ENCODE data around the gene NBAS. TPM values are rescaled to one million over a fixed set of nuclear protein-coding genes. Genes with fewer than 3 reads are reported as not detected.

NBAS gene
- polyA plus RNA-seq, 1 donor (not counting 4 experiments of a cell fraction or from before 2014, with no cell fraction given), result 27.9 TPM

DNA sequence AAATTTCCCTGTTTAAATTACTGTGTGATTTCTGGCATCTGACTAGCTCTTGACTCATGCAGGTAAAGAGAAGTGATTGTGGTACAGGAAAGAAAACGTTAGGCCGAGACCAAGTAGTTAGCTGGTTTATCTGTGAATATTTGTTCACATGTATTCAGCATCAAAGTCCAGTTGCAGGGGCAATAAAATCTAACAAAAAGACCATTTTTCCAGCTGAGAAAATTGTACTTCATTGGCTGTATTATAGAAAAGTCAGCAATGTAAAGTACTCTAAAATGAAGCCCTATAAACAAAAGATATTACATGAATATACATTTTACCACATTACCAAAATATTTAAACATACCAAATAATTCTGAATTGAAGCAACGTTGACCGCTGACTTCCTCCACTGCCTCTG, 88.3 kb downstream of the NBAS start:
- Histone ChIP-seq H3K79me2 (ENCODE audit: control insufficient read depth, insufficient read depth, low read length) (no peaks in the 10 kb centered on the region), H4K20me1 (ENCODE audit: control insufficient read depth, extremely low read depth, insufficient read depth, low read length) (no peaks in the 10 kb centered on the region), H2AFZ (ENCODE audit: control insufficient read depth, low read length) (no peak overlapping the region), H3K4me3 (ENCODE audit: control insufficient read depth in 2 of 3, extremely low read depth in 1 of 3, insufficient read depth in 2 of 3, low read depth in 1 of 3, low read length in 3 of 3) (no peak overlapping the region), H3K9ac (ENCODE audit: control insufficient read depth, extremely low read depth, insufficient read depth, low read length) (no peak overlapping the region), H3K4me2 (ENCODE audit: control insufficient read depth, extremely low read depth, insufficient read depth, low read depth, low read length) (no peak overlapping the region), H3K27ac (ENCODE audit: control insufficient read depth, insufficient read depth, low read length) (no peak overlapping the region), H3K9me1 (ENCODE audit: control insufficient read depth, extremely low read depth, insufficient read depth, low read length) (no peaks in the 10 kb centered on the region), H3K36me3 (ENCODE audit: control insufficient read depth in 2 of 2, extremely low read depth in 1 of 2, insufficient read depth in 2 of 2, low read length in 2 of 2) (peaks cover 5 to 8% of the 10 kb centered on the region in 2 experiments), H3K27me3 (ENCODE audit: control insufficient read depth, extremely low read depth, insufficient read depth, low read length) (no peaks in the 10 kb centered on the region), H3K4me1 (ENCODE audit: control insufficient read depth, extremely low read depth, insufficient read depth, low read length) (no peaks in the 10 kb centered on the region), H3K9me3 (ENCODE audit: control insufficient read depth, low read depth, low read length) (no peaks in the 10 kb centered on the region)
- dilution Hi-C loops (cut with MboI; ENCODE audit: extremely low pct_ligation_motif_present, low sequenced_read_pairs), result no loop called here
- DNase-seq (ENCODE audit: low read depth, low spot score) (no peak), FAIRE-seq (no peak)
- TF ChIP-seq CTCF (optimal IDR thresholded peaks at IDR 0.05 in 1 of 3, IDR thresholded peaks at IDR 0.05 in 1 of 3, conservative IDR thresholded peaks at IDR 0.05 in 1 of 3; ENCODE audit: extremely low read depth in 1 of 3, insufficient read depth in 2 of 3, low read length in 3 of 3) (no peak), EZH2 (IDR thresholded peaks at IDR 0.05; ENCODE audit: low read length) (no peak)

DNA sequence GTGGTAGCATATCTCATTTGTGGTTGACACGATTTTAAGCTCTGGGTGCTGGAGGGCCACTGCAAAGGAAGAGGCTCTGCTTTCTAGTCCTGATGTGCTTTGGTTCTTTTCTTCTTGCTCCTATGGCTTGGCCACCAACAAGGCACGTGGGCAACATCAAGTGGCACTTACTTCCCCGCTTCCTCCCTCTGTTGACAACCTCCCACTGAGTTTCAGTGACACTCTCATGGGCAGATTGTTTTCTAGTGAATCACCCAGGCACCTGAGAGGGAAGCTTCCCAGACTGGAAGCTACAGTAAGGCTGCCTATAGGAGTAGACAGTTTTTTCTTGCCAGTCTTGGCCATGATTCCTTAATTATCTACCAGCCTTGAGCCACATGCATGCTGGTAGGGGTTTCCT, 89.0 kb downstream of the NBAS start:
- no peak overlapping the region for H3K27ac ChIP-seq (ENCODE audit: control insufficient read depth, insufficient read depth, low read length)
- H2AFZ ChIP-seq (ENCODE audit: control insufficient read depth, low read length), result no peak overlapping the region
- no peak for TF ChIP-seq EZH2 (IDR thresholded peaks at IDR 0.05; ENCODE audit: low read length)
- TF ChIP-seq CTCF (optimal IDR thresholded peaks at IDR 0.05 in 1 of 3, IDR thresholded peaks at IDR 0.05 in 1 of 3, conservative IDR thresholded peaks at IDR 0.05 in 1 of 3; ENCODE audit: extremely low read depth in 1 of 3, insufficient read depth in 2 of 3, low read length in 3 of 3), result no peak
- no peaks in the 10 kb centered on the region for H3K79me2 ChIP-seq (ENCODE audit: control insufficient read depth, insufficient read depth, low read length)
- no peak overlapping the region for H3K4me2 ChIP-seq (ENCODE audit: control insufficient read depth, extremely low read depth, insufficient read depth, low read depth, low read length)
- no peaks in the 10 kb centered on the region for H3K9me3 ChIP-seq (ENCODE audit: control insufficient read depth, low read depth, low read length)
- DNase-seq (ENCODE audit: low read depth, low spot score) (no peak), FAIRE-seq (no peak)
- H3K9ac ChIP-seq (ENCODE audit: control insufficient read depth, extremely low read depth, insufficient read depth, low read length), result no peak overlapping the region
- H4K20me1 ChIP-seq (ENCODE audit: control insufficient read depth, extremely low read depth, insufficient read depth, low read length), result no peaks in the 10 kb centered on the region
- no peaks in the 10 kb centered on the region for H3K27me3 ChIP-seq (ENCODE audit: control insufficient read depth, extremely low read depth, insufficient read depth, low read length)
- H3K4me3 ChIP-seq (ENCODE audit: control insufficient read depth in 2 of 3, extremely low read depth in 1 of 3, insufficient read depth in 2 of 3, low read depth in 1 of 3, low read length in 3 of 3), result no peak overlapping the region
- H3K4me1 ChIP-seq (ENCODE audit: control insufficient read depth, extremely low read depth, insufficient read depth, low read length), result no peaks in the 10 kb centered on the region
- dilution Hi-C loops (cut with MboI; ENCODE audit: extremely low pct_ligation_motif_present, low sequenced_read_pairs), result no loop called here
- no peaks in the 10 kb centered on the region for H3K9me1 ChIP-seq (ENCODE audit: control insufficient read depth, extremely low read depth, insufficient read depth, low read length)
- H3K36me3 ChIP-seq (ENCODE audit: control insufficient read depth in 2 of 2, extremely low read depth in 1 of 2, insufficient read depth in 2 of 2, low read length in 2 of 2), result peaks cover 5 to 8% of the 10 kb centered on the region in 2 experiments

Data from keratinocyte (primary cell).